HCT116 (cell line): Measurements from ENCODE around the gene ARAP1. TPM values are rescaled to one million over a fixed set of nuclear protein-coding genes. Genes with fewer than 3 reads are reported as not detected.

Experiments used
- ATAC-seq: fragments of 200-7000 bp; cut with Tn5 transposase; 2 replicates; pipeline ENCODE4 v1.9.1; 2020; ENCODE audit warnings: mild to moderate bottlenecking, moderate library complexity
- BruUV-seq: library from RNA; stranded (reverse); fragments of 400-500 nt; replicated peaks from 2 replicates; lab custom pipeline; 2021; lab: Mats Ljungman, UMichigan
- CTCF ChIA-PET: fragments of 300-600 bp; sonication (Branson Sonifier 250); formaldehyde crosslinking; loops from one replicate; lab custom pipeline; 2021; ENCODE audit warnings: antibody characterized with exemption; lab: Charles Lee
- POLR2A ChIA-PET: fragments of 300-600, 350-600 bp; sonication (Branson Sonifier 250); formaldehyde crosslinking; loops from one replicate; lab custom pipeline; 2021; ENCODE audit warnings: antibody characterized with exemption; lab: Charles Lee
- RAD21 ChIA-PET, 2 experiments: fragments of 300-600 bp; sonication (Branson Sonifier 250); formaldehyde crosslinking; loops; one replicate each; lab custom pipeline; 2023; ENCODE audit warnings: low total read pairs in 2 of 2; ENCODE audit not compliant: uncharacterized antibody in 2 of 2, unreplicated experiment in 2 of 2, low non-redundant PET in 1 of 2; lab: Charles Lee
- DNase-seq: peaks from one replicate; pipeline ENCODE4 v3.0.0-alpha.2; 2010; ENCODE audit warnings: low read depth, low spot score
- H2AFZ ChIP-seq: fragments of 200-600 bp; shearing (Covaris generic), sonication (generic); 2 replicates; pipeline ENCODE4 v1.6.1; 2017; ENCODE audit warnings: low read depth, mixed run types, mixed read lengths, antibody characterized with exemption, low read length; ENCODE audit not compliant: poor library complexity, severe bottlenecking
- H3K27ac ChIP-seq: 2 replicates; pipeline ENCODE4 v1.5.1; 2012; ENCODE audit warnings: low read depth, low read length
- H3K27me3 ChIP-seq: fragments of 200-600 bp; sonication (generic); 2 replicates; pipeline ENCODE4 v1.6.1; 2016; ENCODE audit warnings: mixed run types, low read length, mixed read lengths; ENCODE audit not compliant: insufficient read depth
- H3K36me3 ChIP-seq, 2 experiments: fragments of 200-500 bp in 1 of 2; fragments of 200-600 bp in 1 of 2; sonication (Bioruptor generic) in 1 of 2; sonication (generic) in 1 of 2; 2 replicates each; pipeline versions ENCODE4 v1.5.1 to v1.6.1; 2014 to 2016; ENCODE audit warnings: low read length in 2 of 2, inconsistent platforms in 1 of 2, mixed read lengths in 1 of 2, mixed run types in 1 of 2; ENCODE audit not compliant: insufficient read depth in 2 of 2, control insufficient read depth in 1 of 2
- H3K4me1 ChIP-seq, 2 experiments: fragments of 200-600 bp in 1 of 2; sonication (generic) in 1 of 2; 2 replicates each; pipeline versions ENCODE4 v1.5.1 to v1.6.1; 2012 to 2017; ENCODE audit warnings: low read length in 2 of 2, inconsistent platforms in 1 of 2, mild to moderate bottlenecking in 1 of 2, mixed read lengths in 1 of 2, mixed run types in 1 of 2, moderate library complexity in 1 of 2; ENCODE audit not compliant: insufficient read depth in 2 of 2, control insufficient read depth in 1 of 2
- H3K4me2 ChIP-seq: fragments of 200-600 bp; sonication (generic); 2 replicates; pipeline ENCODE4 v1.6.1; 2017; ENCODE audit warnings: mixed run types, low read length, mixed read lengths
- H3K4me3 ChIP-seq, 2 experiments: fragments of 200-600 bp in 1 of 2; sonication (generic) in 1 of 2; replicated peaks in 1 of 2; 2 replicates each; pipeline ENCODE4 v1.5.1; 2011 to 2016; ENCODE audit warnings: low read length in 2 of 2, control low read depth in 1 of 2, low read depth in 1 of 2, mild to moderate bottlenecking in 1 of 2, mixed read lengths in 1 of 2, mixed run types in 1 of 2
- H3K79me2 ChIP-seq: fragments of 200-600 bp; sonication (generic); 2 replicates; pipeline ENCODE4 v1.6.1; 2017; ENCODE audit warnings: mild to moderate bottlenecking, mixed run types, low read length, moderate library complexity, mixed read lengths; ENCODE audit not compliant: insufficient read depth
- H3K9ac ChIP-seq: fragments of 200-600 bp; sonication (generic); 2 replicates; pipeline ENCODE4 v1.6.1; 2016; ENCODE audit warnings: low read length, mixed read lengths
- H3K9me2 ChIP-seq: fragments of 200-600 bp; sonication (generic), shearing (Covaris generic); 2 replicates; pipeline ENCODE4 v1.6.1; 2017; ENCODE audit warnings: mixed run types, mild to moderate bottlenecking, moderate library complexity; ENCODE audit not compliant: insufficient read depth
- H3K9me3 ChIP-seq, 2 experiments: fragments of 200-500 bp in 1 of 2; fragments of 200-600 bp in 1 of 2; sonication (Bioruptor generic) in 1 of 2; sonication (generic) in 1 of 2; 2 replicates each; pipeline ENCODE4 v1.6.1; 2014 to 2017; ENCODE audit warnings: low read length in 2 of 2, mixed read lengths in 2 of 2, inconsistent platforms in 1 of 2, low read depth in 1 of 2, mild to moderate bottlenecking in 1 of 2, mixed run types in 1 of 2, moderate library complexity in 1 of 2; ENCODE audit not compliant: control insufficient read depth in 1 of 2, insufficient read depth in 1 of 2
- H4K20me1 ChIP-seq: fragments of 200-600 bp; sonication (generic), shearing (Covaris generic); 2 replicates; pipeline ENCODE4 v1.6.1; 2017; ENCODE audit warnings: mixed run types, mild to moderate bottlenecking, moderate library complexity; ENCODE audit not compliant: insufficient read depth
- CEBPB ChIP-seq: IDR thresholded peaks from 2 replicates; pipeline ENCODE4 v1.6.1; 2012; ENCODE audit warnings: low read depth
- CTCF ChIP-seq, 3 experiments: fragments of 200-600 bp in 1 of 3; sonication (generic) in 1 of 3; IDR thresholded peaks in 2 of 3; conservative IDR thresholded peaks in 1 of 3; 2 replicates each; pipeline ENCODE4 v1.5.1; 2012 to 2017; ENCODE audit warnings: low read depth in 2 of 3, low read length in 2 of 3, antibody characterized with exemption in 1 of 3, borderline replicate concordance in 1 of 3, control low read depth in 1 of 3, mild to moderate bottlenecking in 1 of 3, mixed read lengths in 1 of 3, mixed run types in 1 of 3, moderate library complexity in 1 of 3; ENCODE audit not compliant: insufficient read depth in 1 of 3
- EGR1 ChIP-seq: IDR thresholded peaks from 2 replicates; pipeline ENCODE4 v1.6.1; 2012; ENCODE audit warnings: low read depth
- ELF1 ChIP-seq: IDR thresholded peaks from 2 replicates; pipeline ENCODE4 v1.6.1; 2012; ENCODE audit warnings: low read depth, borderline replicate concordance
- EZH2 ChIP-seq: fragments of 200-600 bp; sonication (generic); IDR thresholded peaks from 2 replicates; pipeline ENCODE4 v1.6.1; 2017; ENCODE audit warnings: antibody characterized with exemption, mixed run types
- EZH2phosphoT487 ChIP-seq: fragments of 200-600 bp; IDR thresholded peaks from 2 replicates; pipeline ENCODE4 v1.6.1; 2018; ENCODE audit warnings: antibody characterized with exemption, borderline replicate concordance
- FOSL1 ChIP-seq: IDR thresholded peaks from 2 replicates; pipeline ENCODE4 v1.6.1; 2012; ENCODE audit warnings: low read depth
- JUND ChIP-seq: IDR thresholded peaks from 2 replicates; pipeline ENCODE4 v1.6.1; 2012
- MAX ChIP-seq: IDR thresholded peaks from 2 replicates; pipeline ENCODE4 v1.6.1; 2012
- POLR2A ChIP-seq: IDR thresholded peaks from 2 replicates; pipeline ENCODE4 v1.7.0; 2011; ENCODE audit warnings: borderline replicate concordance; ENCODE audit not compliant: insufficient read depth, insufficient read length; ENCODE audit errors: extremely low read depth
- POLR2AphosphoS5 ChIP-seq: IDR thresholded peaks from 2 replicates; pipeline ENCODE4 v1.6.1; 2011; ENCODE audit warnings: mild to moderate bottlenecking, low read depth, low read length, moderate library complexity
- RAD21 ChIP-seq: IDR thresholded peaks from 2 replicates; pipeline ENCODE4 v1.6.1; 2012; ENCODE audit warnings: low read depth, mild to moderate bottlenecking
- REST ChIP-seq: IDR thresholded peaks from 2 replicates; pipeline ENCODE4 v1.6.1; 2012; ENCODE audit warnings: low read depth
- SIN3A ChIP-seq: IDR thresholded peaks from 2 replicates; pipeline ENCODE4 v1.6.1; 2012; ENCODE audit warnings: low read depth
- SP1 ChIP-seq: IDR thresholded peaks from 2 replicates; pipeline ENCODE4 v1.6.1; 2012; ENCODE audit warnings: low read depth
- SRF ChIP-seq: IDR thresholded peaks from 2 replicates; pipeline ENCODE4 v1.6.1; 2012; ENCODE audit warnings: low read depth
- TCF7L2 ChIP-seq: IDR thresholded peaks from 2 replicates; pipeline ENCODE4 v1.7.0; 2011; ENCODE audit warnings: borderline replicate concordance, inconsistent platforms; ENCODE audit not compliant: insufficient read depth, insufficient read length; ENCODE audit errors: extremely low read depth
- YY1 ChIP-seq: IDR thresholded peaks from 2 replicates; pipeline ENCODE4 v1.6.1; 2011; ENCODE audit warnings: low read length, low read depth, moderate library complexity, mild to moderate bottlenecking; ENCODE audit not compliant: insufficient replicate concordance; ENCODE audit errors: extremely low read depth
- ZBTB33 ChIP-seq: IDR thresholded peaks from 2 replicates; pipeline ENCODE4 v1.6.1; 2011; ENCODE audit warnings: mild to moderate bottlenecking, low read length, moderate library complexity; ENCODE audit not compliant: insufficient replicate concordance; ENCODE audit errors: extremely low read depth
- ZFX ChIP-seq: fragments of 450-650 bp; IDR thresholded peaks from 2 replicates; pipeline ENCODE4 v1.6.1; 2017
- intact Hi-C: fragments of 100-400 bp; cut with micrococcal nuclease; formaldehyde crosslinking; loops from 2 replicates; pipeline ENCODE4 v1.10.0; 2022
- total RNA-seq: library from RNA; stranded (reverse); gene quantifications from one replicate; pipeline ENCODE4 v1.2.1, GENCODE V29; 2021; ENCODE audit not compliant: unreplicated experiment

The ARAP1 gene
- total RNA-seq, 1 experiment from 2014 or later, result 57.4 TPM

GRCh38 chr11:72799441-72799840 lies 47.2 kb upstream of the ARAP1 start:
- no peak overlapping the region for H3K27ac ChIP-seq
- BruUV-seq, result no TSS peak
- CTCF ChIA-PET, result no interaction called here
- no peak for DNase-seq
- H3K4me2 ChIP-seq, result no peak overlapping the region
- no peaks in the 10 kb centered on the region for H3K27me3 ChIP-seq
- H3K79me2 ChIP-seq, result no peaks in the 10 kb centered on the region
- H3K9ac ChIP-seq, result no peak overlapping the region
- no peaks in the 10 kb centered on the region for H3K9me2 ChIP-seq
- RAD21 ChIA-PET, result no interaction called here
- H3K36me3 ChIP-seq, result no peaks in the 10 kb centered on the region
- no peaks in the 10 kb centered on the region for H3K9me3 ChIP-seq
- no peaks in the 10 kb centered on the region for H4K20me1 ChIP-seq
- ATAC-seq, result no peak
- H2AFZ ChIP-seq, result no peak overlapping the region
- peaks cover 2 to 20% of the 10 kb centered on the region in 2 experiments; a peak in 3 of 4 replicates for H3K4me1 ChIP-seq
- intact Hi-C loops, result no loop called here
- POLR2A ChIA-PET, result no interaction called here
- TF ChIP-seq ZFX (no peak), REST (no peak), EZH2phosphoT487 (no peak), JUND (no peak), EZH2 (no peak), FOSL1 (no peak), SRF (no peak), SIN3A (no peak), CEBPB (no peak), POLR2AphosphoS5 (no peak), YY1 (no peak), SP1 (no peak), RAD21 (no peak), EGR1 (no peak), ZBTB33 (no peak), MAX (no peak), ELF1 (no peak), TCF7L2 (no peak), CTCF (IDR thresholded peaks at IDR 0.05 in 2 of 3, conservative IDR thresholded peaks at IDR 0.05 in 1 of 3; ENCODE audit: borderline replicate concordance in 1 of 3, insufficient read depth in 1 of 3, low read depth in 2 of 3, low read length in 2 of 3) (no peak), POLR2A (no peak)
- no peak overlapping the region for H3K4me3 ChIP-seq
